Fibroblast of pulmonary artery (primary cell): ENCODE measurements around the gene GPR160.

Experiments used
- DNase-seq: peaks from one replicate; pipeline ENCODE4 v3.0.0-alpha.2; 2010; ENCODE audit warnings: low read depth
- H3K4me3 ChIP-seq: replicated peaks from 2 replicates; pipeline ENCODE4 v1.5.1; 2011; ENCODE audit warnings: low read depth, mild to moderate bottlenecking, control low read depth, low read length, moderate library complexity
- TF ChIP-seq, protein P1 (sequence below): IDR thresholded peaks from 2 replicates; pipeline ENCODE4 v1.5.1; 2011; ENCODE audit warnings: mild to moderate bottlenecking, control low read depth, low read length, inconsistent platforms; ENCODE audit errors: missing control alignments

The GPR160 gene

DNA sequence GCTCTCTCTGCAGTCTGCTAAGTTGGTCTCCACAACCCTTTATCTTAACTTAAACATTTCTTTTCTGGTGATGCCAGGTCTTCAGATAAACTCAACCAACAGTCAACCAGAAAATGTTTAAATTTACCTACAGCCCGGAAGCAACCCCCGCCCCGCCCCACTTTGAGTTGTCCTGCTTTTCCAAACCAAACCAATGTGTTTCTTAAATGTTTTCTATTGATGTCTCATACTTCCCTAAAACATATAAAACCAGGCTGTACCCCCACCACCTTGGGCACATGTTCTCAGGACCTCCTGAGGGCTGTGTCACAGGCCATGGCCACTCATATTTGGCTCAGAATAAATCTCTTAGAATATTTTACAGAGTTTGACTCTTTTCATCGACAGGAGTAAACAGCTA, 13.2 kb upstream of the GPR160 start:
- DNase-seq: no peak
- TF ChIP-seq, protein P1, sequence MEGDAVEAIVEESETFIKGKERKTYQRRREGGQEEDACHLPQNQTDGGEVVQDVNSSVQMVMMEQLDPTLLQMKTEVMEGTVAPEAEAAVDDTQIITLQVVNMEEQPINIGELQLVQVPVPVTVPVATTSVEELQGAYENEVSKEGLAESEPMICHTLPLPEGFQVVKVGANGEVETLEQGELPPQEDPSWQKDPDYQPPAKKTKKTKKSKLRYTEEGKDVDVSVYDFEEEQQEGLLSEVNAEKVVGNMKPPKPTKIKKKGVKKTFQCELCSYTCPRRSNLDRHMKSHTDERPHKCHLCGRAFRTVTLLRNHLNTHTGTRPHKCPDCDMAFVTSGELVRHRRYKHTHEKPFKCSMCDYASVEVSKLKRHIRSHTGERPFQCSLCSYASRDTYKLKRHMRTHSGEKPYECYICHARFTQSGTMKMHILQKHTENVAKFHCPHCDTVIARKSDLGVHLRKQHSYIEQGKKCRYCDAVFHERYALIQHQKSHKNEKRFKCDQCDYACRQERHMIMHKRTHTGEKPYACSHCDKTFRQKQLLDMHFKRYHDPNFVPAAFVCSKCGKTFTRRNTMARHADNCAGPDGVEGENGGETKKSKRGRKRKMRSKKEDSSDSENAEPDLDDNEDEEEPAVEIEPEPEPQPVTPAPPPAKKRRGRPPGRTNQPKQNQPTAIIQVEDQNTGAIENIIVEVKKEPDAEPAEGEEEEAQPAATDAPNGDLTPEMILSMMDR: no peak
- H3K4me3 ChIP-seq: no peak overlapping the region

- TF ChIP-seq, protein P1: no peak
- no peak for DNase-seq
- H3K4me3 ChIP-seq: no peak overlapping the region
Observed at GRCh38 chr3:170027233-170028102, 10.3 kb upstream of the GPR160 start.

- H3K4me3 ChIP-seq: no peak overlapping the region
- DNase-seq: no peak
- TF ChIP-seq, protein P1: no peak
Observed at GRCh38 chr3:170033489-170033888, 4.3 kb upstream of the GPR160 start.

GRCh38 chr3:170038434-170039110, 777 bp downstream of the GPR160 start:
- H3K4me3 ChIP-seq: peak overlapping the region; percentile 44
- TF ChIP-seq, protein P1: no peak
- no peak for DNase-seq

- H3K4me3 ChIP-seq: no peak overlapping the region
- TF ChIP-seq, protein P1: no peak
Observed at GRCh38 chr3:170040418-170040817, 2.6 kb downstream of the GPR160 start.

GRCh38 chr3:170043506-170043905, 5.7 kb downstream of the GPR160 start:
- DNase-seq: no peak
- H3K4me3 ChIP-seq: no peak overlapping the region
- TF ChIP-seq, protein P1: no peak

More at GRCh38 chr3:170040418-170040817, 2.6 kb downstream of the GPR160 start:
- DNase-seq: no peak

GRCh38 chr3:170044271-170044670, 6.5 kb downstream of the GPR160 start:
- DNase-seq: no peak

More at GRCh38 chr3:170044271-170044670, 6.5 kb downstream of the GPR160 start:
- no peak overlapping the region for H3K4me3 ChIP-seq
- TF ChIP-seq, protein P1: no peak
